DMS53 treated with DMSO at 0.1 percent for 48 hours (cell line): ENCODE data around the gene TSPEAR.

ENCODE experiments used
- DNase-seq: peaks from one replicate; lab custom pipeline; 2025; ENCODE audit not compliant: unreplicated experiment; lab: John Stamatoyannopoulos, UW

TSPEAR gene

GRCh38 chr21:44475266-44475845 is 236.0 kb downstream of the TSPEAR start:
- no peak for DNase-seq

GRCh38 chr21:44473915-44474555 is 237.3 kb downstream of the TSPEAR start:
- DNase-seq: no peak

- no peak for DNase-seq
Measured at GRCh38 chr21:44471996-44472395, 239.4 kb downstream of the TSPEAR start.

GRCh38 chr21:44471341-44471740 is 240.0 kb downstream of the TSPEAR start:
- DNase-seq: no peak

- DNase-seq: no peak
Measured at GRCh38 chr21:44467859-44468195, 243.5 kb downstream of the TSPEAR start.

- no peak for DNase-seq
Measured at GRCh38 chr21:44466996-44467858, 244.1 kb downstream of the TSPEAR start.

GRCh38 chr21:44466351-44466954 is 244.9 kb downstream of the TSPEAR start:
- DNase-seq: no peak

- no peak for DNase-seq
Measured at GRCh38 chr21:44464351-44464750, 247.0 kb downstream of the TSPEAR start.

GRCh38 chr21:44463724-44464123 is 247.6 kb downstream of the TSPEAR start:
- no peak for DNase-seq

- no peak for DNase-seq
Measured at GRCh38 chr21:44462834-44463200, 248.6 kb downstream of the TSPEAR start.

GRCh38 chr21:44462086-44462833 is 249.1 kb downstream of the TSPEAR start:
- no peak for DNase-seq

GRCh38 chr21:44461464-44462001 is 249.8 kb downstream of the TSPEAR start:
- DNase-seq: no peak

GRCh38 chr21:44461005-44461404 is 250.4 kb downstream of the TSPEAR start:
- DNase-seq: no peak

- no peak for DNase-seq
Measured at GRCh38 chr21:44460441-44460755, 251.0 kb downstream of the TSPEAR start.

- DNase-seq: no peak
Measured at GRCh38 chr21:44459712-44460440, 251.5 kb downstream of the TSPEAR start.

- no peak for DNase-seq
Measured at GRCh38 chr21:44458971-44459711, 252.2 kb downstream of the TSPEAR start.

- DNase-seq: no peak
Measured at GRCh38 chr21:44456915-44457736, 254.2 kb downstream of the TSPEAR start.

- DNase-seq: no peak
Measured at GRCh38 chr21:44456214-44456914, 255.0 kb downstream of the TSPEAR start.
